ENCODE data around the gene DCHS2. TPM values are rescaled to one million over a fixed set of nuclear protein-coding genes. Genes with fewer than 3 reads are reported as not detected.

DCHS2 gene
- total RNA-seq, 4 donors from 2014 or later: 0.53 to 1.5 (median 0.57) TPM; not detected in 1

- DNase-seq: no peak
- TF ChIP-seq CTCF (IDR thresholded peaks at IDR 0.05) (no peak), POLR2A (IDR thresholded peaks at IDR 0.05) (no peak)
- Histone ChIP-seq H3K4me3 (peak overlapping the region; percentile 19 to 64 (median 43)), H3K9me3 (no peaks in the 10 kb centered on the region), H3K27ac (no peak overlapping the region), H3K27me3 (peaks cover 4 to 76% (median 4%) of the 10 kb centered on the region in 4 donors), H3K4me1 (peaks cover 16 to 28% (median 18%) of the 10 kb centered on the region in 3 donors), H3K36me3 (no peaks in the 10 kb centered on the region)
- intact Hi-C loops (cut with DNase I): no loop called here
- WGBS, 2 donors: 17 to 27% methylated on average over 10 to 18 of the region's 76 CpGs
Measured at GRCh38 chr4:154490583-154491340, 837 bp downstream of the DCHS2 start.

- Histone ChIP-seq H3K4me3 (peak overlapping the region in 2 of 4 donors; percentile 46 to 64), H3K9me3 (no peaks in the 10 kb centered on the region), H3K27me3 (peaks cover 4 to 78% (median 4%) of the 10 kb centered on the region in 4 donors), H3K4me1 (peaks cover 16 to 28% (median 18%) of the 10 kb centered on the region in 3 donors), H3K36me3 (no peaks in the 10 kb centered on the region), H3K27ac (no peak overlapping the region)
- TF ChIP-seq POLR2A (IDR thresholded peaks at IDR 0.05): no peak
- no peak for TF ChIP-seq CTCF (IDR thresholded peaks at IDR 0.05)
- intact Hi-C loops (cut with DNase I): no loop called here
- no CpG with 5 or more reads among the region's 55 CpGs for WGBS, 2 donors
- no peak for DNase-seq
Measured at GRCh38 chr4:154490234-154490582, 1.4 kb downstream of the DCHS2 start.

GRCh38 chr4:154489558-154490233 is 1.9 kb downstream of the DCHS2 start:
- no peak for DNase-seq
- 61% methylated on average over 9 to 19 of the region's 56 CpGs for WGBS, 2 donors
- Histone ChIP-seq H3K36me3 (no peaks in the 10 kb centered on the region), H3K4me3 (peak overlapping the region in 2 of 4 donors; percentile 46 to 64), H3K9me3 (no peaks in the 10 kb centered on the region), H3K27me3 (peaks cover 4 to 81% (median 4%) of the 10 kb centered on the region in 4 donors), H3K27ac (no peak overlapping the region), H3K4me1 (peaks cover 16 to 28% (median 18%) of the 10 kb centered on the region in 3 donors)
- intact Hi-C loops (cut with DNase I): no loop called here
- TF ChIP-seq POLR2A (IDR thresholded peaks at IDR 0.05) (no peak), CTCF (IDR thresholded peaks at IDR 0.05) (no peak)

GRCh38 chr4:154487145-154487544 is 4.5 kb downstream of the DCHS2 start:
- Histone ChIP-seq H3K27me3 (peaks cover 4 to 77% (median 4%) of the 10 kb centered on the region in 4 donors), H3K9me3 (no peaks in the 10 kb centered on the region), H3K4me1 (peaks cover 15 to 23% (median 17%) of the 10 kb centered on the region in 3 donors), H3K36me3 (no peaks in the 10 kb centered on the region), H3K27ac (no peak overlapping the region), H3K4me3 (no peak overlapping the region)
- no peak for DNase-seq
- intact Hi-C loops (cut with DNase I): no loop called here
- no peak for TF ChIP-seq POLR2A (IDR thresholded peaks at IDR 0.05)
- no peak for TF ChIP-seq CTCF (IDR thresholded peaks at IDR 0.05)
- 84 to 90% methylated on average over 4 of the region's 4 CpGs for WGBS, 2 donors

- H3K27ac ChIP-seq: no peak overlapping the region
- no peak for TF ChIP-seq CTCF (IDR thresholded peaks at IDR 0.05)
- TF ChIP-seq POLR2A (IDR thresholded peaks at IDR 0.05): no peak
- peaks cover 0 to 58% (median under 1%) of the 10 kb centered on the region in 4 donors for H3K27me3 ChIP-seq
- H3K4me1 ChIP-seq: peaks cover 0 to 4% (median 0%) of the 10 kb centered on the region in 3 donors
- intact Hi-C loops (cut with DNase I): no loop called here
- H3K4me3 ChIP-seq: no peak overlapping the region
- no peak for DNase-seq
- H3K36me3 ChIP-seq: no peaks in the 10 kb centered on the region
- no peaks in the 10 kb centered on the region for H3K9me3 ChIP-seq
- WGBS, 2 donors: 52 to 53% methylated on average over 4 of the region's 4 CpGs
Measured at GRCh38 chr4:154485127-154485773, 6.3 kb downstream of the DCHS2 start.

All from esophagus squamous epithelium (tissue), 5 donors.